B cell (primary cell): ENCODE measurements around the gene POMT1. TPM values are rescaled to one million over a fixed set of nuclear protein-coding genes. Genes with fewer than 3 reads are reported as not detected.

ENCODE experiments used
- ATAC-seq: fragments of 200-7000 bp; cut with Tn5 transposase; one replicate; pipeline ENCODE4 v1.10.0; 2021; ENCODE audit warnings: low read depth, mild to moderate bottlenecking, moderate number of reproducible peaks, moderate library complexity
- CTCF ChIA-PET: fragments of 350-600 bp; sonication (Branson Sonifier 250); formaldehyde crosslinking; loops from one replicate; lab custom pipeline; 2021; ENCODE audit warnings: antibody characterized with exemption, inconsistent platforms; lab: Charles Lee
- POLR2A ChIA-PET: fragments of 350-600 bp; sonication (Branson Sonifier 250); formaldehyde crosslinking; loops from one replicate; lab custom pipeline; 2021; ENCODE audit warnings: antibody characterized with exemption; lab: Charles Lee
- DNase-seq: peaks from one replicate; pipeline ENCODE4 v3.0.0; 2013
- H2AFZ ChIP-seq: 2 replicates; pipeline ENCODE4 v1.6.1; 2012; ENCODE audit warnings: mild to moderate bottlenecking, low read depth, low read length; ENCODE audit not compliant: insufficient read depth, poor library complexity, severe bottlenecking
- H3K27ac ChIP-seq, 2 donors: 1 replicate in 1 of 2; 2 replicates in 1 of 2; pipeline ENCODE4 v1.5.1; 2012 to 2013; ENCODE audit warnings: low read length in 2 of 2, mild to moderate bottlenecking in 2 of 2, moderate library complexity in 1 of 2
- H3K27me3 ChIP-seq, 4 experiments: fragments of 200-600 bp in 1 of 4; sonication (generic) in 1 of 4; replicated peaks in 1 of 4; 1 replicate in 2 of 4; 2 replicates in 2 of 4; pipeline versions ENCODE4 v1.6.1 to v1.7.0; 2013 to 2016; ENCODE audit warnings: low read length in 3 of 4, mild to moderate bottlenecking in 2 of 4, mixed read lengths in 1 of 4, moderate library complexity in 1 of 4; ENCODE audit not compliant: insufficient read depth in 4 of 4, control insufficient read depth in 3 of 4; ENCODE audit errors: control extremely low read depth in 1 of 4
- H3K36me3 ChIP-seq, 2 experiments: replicated peaks in 1 of 2; 1 replicate in 1 of 2; 2 replicates in 1 of 2; pipeline versions ENCODE4 v1.6.1 to v1.7.1; 2013; ENCODE audit warnings: low read length in 1 of 2; ENCODE audit not compliant: insufficient read depth in 2 of 2, control insufficient read depth in 1 of 2; ENCODE audit errors: control extremely low read depth in 1 of 2, extremely low read depth in 1 of 2
- H3K4me1 ChIP-seq, 2 donors: fragments of 200-600 bp in 1 of 2; sonication (generic) in 1 of 2; 1 replicate in 1 of 2; 2 replicates in 1 of 2; pipeline versions ENCODE4 v1.5.1 to v1.6.1; 2013 to 2017; ENCODE audit warnings: low read length in 2 of 2; ENCODE audit not compliant: control insufficient read depth in 2 of 2, insufficient read depth in 2 of 2
- H3K4me2 ChIP-seq: replicated peaks from 2 replicates; pipeline ENCODE3; 2012; ENCODE audit warnings: mild to moderate bottlenecking, low read depth, low read length; ENCODE audit not compliant: poor library complexity, severe bottlenecking
- H3K4me3 ChIP-seq, 5 experiments: fragments of 200-600 bp in 1 of 5; sonication (generic) in 1 of 5; 1 replicate in 3 of 5; 2 replicates in 2 of 5; pipeline versions ENCODE4 v1.5.1 to v1.7.0; 2011 to 2016; ENCODE audit warnings: low read length in 4 of 5, mild to moderate bottlenecking in 4 of 5, low read depth in 2 of 5, control low read depth in 1 of 5, moderate library complexity in 1 of 5; ENCODE audit not compliant: insufficient read depth in 1 of 5; ENCODE audit errors: control extremely low read depth in 1 of 5, extremely low read depth in 1 of 5
- H3K79me2 ChIP-seq: fragments of 200-600 bp; sonication (generic); one replicate; pipeline ENCODE4 v1.6.0; 2016; ENCODE audit warnings: low read length; ENCODE audit not compliant: control insufficient read depth, insufficient read depth
- H3K9ac ChIP-seq: fragments of 200-600 bp; sonication (generic); 2 replicates; pipeline ENCODE4 v1.6.1; 2017; ENCODE audit warnings: mild to moderate bottlenecking, low read length, moderate library complexity
- H3K9me3 ChIP-seq, 3 donors: one replicate each; pipeline versions ENCODE4 v1.6.1 to v1.7.1; 2013; ENCODE audit warnings: low read length in 2 of 3; ENCODE audit not compliant: control insufficient read depth in 2 of 3, insufficient read depth in 1 of 3; ENCODE audit errors: control extremely low read depth in 1 of 3
- H4K20me1 ChIP-seq: 2 replicates; pipeline ENCODE4 v1.6.0; 2012; ENCODE audit warnings: mild to moderate bottlenecking, low read length; ENCODE audit not compliant: insufficient read depth, control insufficient read depth, poor library complexity, severe bottlenecking
- H3K27ac Mint-ChIP-seq: one replicate; pipeline ENCODE4 v1.8.0; 2021; ENCODE audit warnings: mixed read lengths
- H3K27me3 Mint-ChIP-seq: one replicate; pipeline ENCODE4 v1.8.0; 2021; ENCODE audit warnings: mixed read lengths
- H3K4me1 Mint-ChIP-seq: one replicate; pipeline ENCODE4 v1.8.0; 2021; ENCODE audit warnings: mixed read lengths
- H3K4me3 Mint-ChIP-seq: one replicate; pipeline ENCODE4 v1.8.0; 2021; ENCODE audit warnings: mixed read lengths
- H3K9me3 Mint-ChIP-seq: one replicate; pipeline ENCODE4 v1.8.0; 2022; ENCODE audit warnings: mixed read lengths; ENCODE audit not compliant: insufficient read depth
- CTCF ChIP-seq: fragments of 200-600 bp; IDR thresholded peaks from one replicate; pipeline ENCODE4 v1.8.0; 2022; ENCODE audit warnings: antibody characterized with exemption, mild to moderate bottlenecking
- EZH2 ChIP-seq: IDR thresholded peaks from 2 replicates; pipeline ENCODE4 v1.6.1; 2012; ENCODE audit warnings: borderline replicate concordance, low read depth, mild to moderate bottlenecking, moderate library complexity, low read length; ENCODE audit not compliant: insufficient read depth, poor library complexity, severe bottlenecking
- WGBS: methylation state at CpG from one replicate; pipeline ENCODE4 v1.1.5; 2013; ENCODE audit warnings: missing lambda C conversion rate; ENCODE audit not compliant: insufficient coverage; 5-methylcytosine and 5-hydroxymethylcytosine counted together
- intact Hi-C: fragments of 100-400 bp; cut with micrococcal nuclease; formaldehyde crosslinking; loops from one replicate; pipeline ENCODE4 v1.10.0; 2022
- polyA plus RNA-seq: library from polyadenylated mRNA; depleted of rRNA; stranded (reverse); fragments of >200 nt; gene quantifications from 2 replicates; pipeline ENCODE4 v1.2.3, GENCODE V29; 2012
- total RNA-seq, 2 donors: library from RNA; stranded (reverse); fragments of 120-200 nt in 1 of 2; gene quantifications; 1 replicate in 1 of 2; 2 replicates in 1 of 2; pipeline versions ENCODE4 v1.2.3 to v1.2.4, GENCODE V29; 2013 to 2022

The POMT1 gene
- total and polyA plus RNA-seq, 2 donors (not counting 1 experiment from before 2014, with no cell fraction given) = 41.9 to 42.0 TPM

GRCh38 chr9:131545003-131545785 is 42.5 kb downstream of the POMT1 start, which contains the start of gene PRRT1B:
PRRT1B (plus strand) TSS chr9:131545523; CDS start chr9:131545616, 93 bp downstream.
- ChIA-PET POLR2A (interaction anchor here (0.5 kb wide), 1 partner anchor 834 kb away, joined by 5 read pairs; no protein-coding TSS in a partner anchor), CTCF (no interaction called here)
- H3K27me3 ChIP-seq = peaks cover 0 to 40% (median 13%) of the 10 kb centered on the region in 4 experiments
- intact Hi-C loops = no loop called here
- H2AFZ ChIP-seq = no peak within 1 kb of the TSS
- H3K79me2 ChIP-seq = no peaks in the 10 kb centered on the region
- no peak within 1 kb of the TSS for H3K27ac ChIP-seq
- H3K36me3 ChIP-seq = no peaks in the 10 kb centered on the region
- no peak for ATAC-seq
- DNase-seq = no peak
- Mint-ChIP-seq H3K9me3 (peaks cover 10% of the 10 kb centered on the region), H3K4me1 (peaks cover 11% of the 10 kb centered on the region), H3K27ac (no peak within 1 kb of the TSS), H3K4me3 (no peak within 1 kb of the TSS), H3K27me3 (peaks cover 42% of the 10 kb centered on the region)
- H3K4me1 ChIP-seq = peaks cover 15 to 16% of the 10 kb centered on the region in 2 donors
- peak within 1 kb of the TSS; percentile 19 for H3K9ac ChIP-seq
- H3K9me3 ChIP-seq = peaks cover 2 to 54% (median 23%) of the 10 kb centered on the region in 3 donors
- H3K4me3 ChIP-seq = no peak within 1 kb of the TSS
- TF ChIP-seq CTCF (no peak), EZH2 (no peak)
- 37% methylated on average over 46 of the region's 50 CpGs for WGBS
- no peaks in the 10 kb centered on the region for H4K20me1 ChIP-seq
- H3K4me2 ChIP-seq = peak within 1 kb of the TSS; percentile 66

- POLR2A ChIA-PET = no interaction called here
- CTCF ChIA-PET = no interaction called here
- Histone ChIP-seq H3K27ac (no peak overlapping the region), H3K4me1 (peaks cover 15 to 16% of the 10 kb centered on the region in 2 donors), H4K20me1 (no peaks in the 10 kb centered on the region), H3K36me3 (no peaks in the 10 kb centered on the region), H3K4me3 (no peak overlapping the region), H3K9me3 (peaks cover 2 to 54% (median 23%) of the 10 kb centered on the region in 3 donors), H3K9ac (no peak overlapping the region), H2AFZ (no peak overlapping the region), H3K79me2 (no peaks in the 10 kb centered on the region), H3K27me3 (peaks cover 0 to 40% (median 13%) of the 10 kb centered on the region in 4 experiments), H3K4me2 (peak overlapping the region; percentile 66)
- H3K9me3 Mint-ChIP-seq = peaks cover 10% of the 10 kb centered on the region
- peaks cover 43% of the 10 kb centered on the region for H3K27me3 Mint-ChIP-seq
- 9% methylated on average over 28 of the region's 30 CpGs for WGBS
- no peak overlapping the region for H3K27ac Mint-ChIP-seq
- ATAC-seq (no peak), DNase-seq (no peak)
- peak; percentile 33 for TF ChIP-seq EZH2
- no peak for TF ChIP-seq CTCF
- H3K4me3 Mint-ChIP-seq = no peak overlapping the region
- peaks cover 11% of the 10 kb centered on the region for H3K4me1 Mint-ChIP-seq
- intact Hi-C loops = loop anchor here (1.0 kb wide), 1 partner anchor 8 kb away; no protein-coding TSS in a partner anchor
These were observed 43.1 kb downstream of the POMT1 start for GRCh38 chr9:131545786-131546335.
